NAMALWA (cell line): ENCODE results near the gene TRMT1L.

Source experiments
- DNase-seq: peaks from one replicate; pipeline ENCODE4 v3.0.0-alpha.2; 2015; ENCODE audit warnings: low spot score

TRMT1L gene

GRCh38 chr1:185112356-185112755 lies 44.4 kb downstream of the TRMT1L start:
- DNase-seq: no peak

GRCh38 chr1:185111873-185112272 lies 44.9 kb downstream of the TRMT1L start:
- no peak for DNase-seq

DNA sequence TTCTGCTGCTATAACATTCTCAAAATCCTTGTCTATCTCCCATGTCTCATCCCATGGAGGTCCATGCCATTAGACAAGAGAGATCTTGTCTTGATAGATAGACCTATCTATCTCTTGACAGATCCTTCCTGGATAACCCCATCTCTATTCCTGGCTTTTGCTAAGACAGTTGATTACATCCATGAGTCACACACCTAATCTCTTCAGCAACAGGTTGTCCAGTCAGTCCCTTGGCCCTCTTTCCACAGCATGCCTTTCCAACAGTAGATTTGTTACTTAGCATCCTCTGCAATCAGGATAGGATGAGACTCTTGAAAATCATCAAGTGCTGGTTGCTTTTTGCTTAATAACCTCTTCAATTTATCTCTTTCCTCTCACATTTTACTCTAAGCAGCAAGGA lies 46.6 kb downstream of the TRMT1L start:
- no peak for DNase-seq

DNA sequence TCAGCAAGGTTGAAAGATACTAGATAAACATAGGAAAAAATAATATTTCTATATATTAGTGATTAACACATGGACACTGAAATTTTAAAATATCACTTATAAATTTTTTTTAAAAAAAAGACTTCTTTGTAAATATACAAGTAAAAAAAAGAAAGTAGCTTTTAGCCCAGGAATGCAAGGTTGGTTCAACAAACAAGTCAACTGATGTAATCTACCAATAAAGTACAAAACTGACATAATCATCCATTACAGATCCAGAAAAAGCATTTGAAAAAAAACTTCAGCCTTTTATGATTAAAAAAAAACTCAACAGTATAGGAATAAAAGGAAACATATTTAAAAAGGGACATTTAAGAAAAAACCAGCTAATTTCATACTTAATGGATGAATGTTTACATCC lies 48.4 kb downstream of the TRMT1L start:
- no peak for DNase-seq

DNA sequence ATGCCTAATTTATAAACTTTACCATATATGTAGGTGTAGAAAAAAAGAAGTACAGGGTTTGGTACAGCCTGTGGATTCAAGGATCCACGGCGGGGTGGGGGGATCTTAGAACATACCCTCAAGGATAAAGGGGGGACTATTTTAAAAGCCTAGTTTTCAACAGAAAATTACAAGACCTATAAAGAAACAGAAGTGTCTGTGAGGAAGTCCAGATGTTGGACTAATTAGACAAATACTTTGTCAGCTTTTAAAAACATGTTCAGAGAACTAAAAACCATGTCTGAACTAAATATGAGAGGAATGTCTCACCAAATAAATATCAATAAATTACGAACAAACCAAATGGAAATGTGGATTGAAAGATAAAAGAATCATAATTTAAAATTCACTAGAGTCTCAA lies 51.6 kb downstream of the TRMT1L start:
- DNase-seq: no peak

DNA sequence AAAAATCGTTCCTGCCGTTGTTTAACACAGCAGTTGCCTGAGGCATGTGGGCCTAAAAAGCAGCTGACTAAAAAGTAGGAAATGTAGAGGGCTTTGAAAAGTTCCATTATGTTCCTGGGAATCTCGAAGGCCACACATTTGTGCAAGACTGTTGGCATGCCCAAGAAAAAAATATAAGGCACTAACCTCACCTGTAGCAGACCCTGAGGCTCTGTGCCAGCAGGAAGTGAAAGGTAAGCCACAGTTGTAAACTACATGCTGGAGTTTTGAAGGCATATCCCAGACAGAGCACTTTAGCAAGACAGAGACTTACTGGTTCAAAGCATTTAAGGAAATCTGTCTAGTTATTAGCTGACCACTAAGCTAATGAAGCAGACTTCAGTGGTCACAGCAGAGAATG lies 52.7 kb downstream of the TRMT1L start:
- no peak for DNase-seq

GRCh38 chr1:185096531-185096930 lies 60.2 kb downstream of the TRMT1L start:
- DNase-seq: no peak

- no peak for DNase-seq
These were observed 62.0 kb downstream of the TRMT1L start for GRCh38 chr1:185094761-185095160.

DNA sequence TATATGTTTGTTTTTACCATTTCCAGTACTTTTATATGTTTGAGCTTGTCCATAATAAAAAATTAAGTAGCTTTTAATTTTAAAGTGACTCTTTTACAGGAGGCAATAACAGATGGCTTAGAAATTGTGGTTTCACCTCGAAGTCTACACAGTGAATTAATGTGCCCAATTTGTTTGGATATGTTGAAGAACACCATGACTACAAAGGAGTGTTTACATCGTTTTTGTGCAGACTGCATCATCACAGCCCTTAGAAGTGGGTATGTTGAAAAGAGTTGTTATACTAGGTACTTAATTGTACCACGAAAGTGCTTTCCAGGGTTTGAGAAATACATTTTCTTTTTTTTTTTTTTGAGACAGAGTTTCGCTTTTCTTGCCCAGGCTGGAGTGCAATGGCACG lies 65.3 kb downstream of the TRMT1L start:
- no peak for DNase-seq

- DNase-seq: no peak
These were observed 69.0 kb downstream of the TRMT1L start for GRCh38 chr1:185087746-185088145.

DNA sequence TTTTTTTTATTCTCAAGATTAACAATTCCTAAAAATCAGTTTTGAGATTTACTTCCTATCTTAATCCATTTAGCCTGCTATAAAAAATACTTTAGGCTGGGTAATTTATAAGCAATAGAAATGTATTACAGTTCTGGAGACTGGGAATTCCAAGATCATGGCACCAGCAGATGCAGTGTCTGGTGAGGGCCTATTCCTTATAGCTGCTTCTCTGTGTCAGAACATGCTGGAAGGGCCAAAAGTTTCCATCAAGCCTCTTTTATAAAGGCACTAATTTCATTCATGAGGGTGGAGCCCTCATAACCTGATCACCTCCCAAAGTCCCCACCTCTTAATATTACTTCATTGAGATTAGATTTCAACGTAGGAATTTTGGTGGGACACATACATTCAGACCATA lies 69.7 kb downstream of the TRMT1L start:
- DNase-seq: no peak

- DNase-seq: no peak
These were observed 72.9 kb downstream of the TRMT1L start for GRCh38 chr1:185083818-185084217.

GRCh38 chr1:185080422-185080821 lies 76.3 kb downstream of the TRMT1L start:
- no peak for DNase-seq

GRCh38 chr1:185077374-185077773 lies 79.4 kb downstream of the TRMT1L start:
- DNase-seq: no peak

- DNase-seq: no peak
These were observed 81.3 kb downstream of the TRMT1L start for GRCh38 chr1:185075476-185075875.

DNA sequence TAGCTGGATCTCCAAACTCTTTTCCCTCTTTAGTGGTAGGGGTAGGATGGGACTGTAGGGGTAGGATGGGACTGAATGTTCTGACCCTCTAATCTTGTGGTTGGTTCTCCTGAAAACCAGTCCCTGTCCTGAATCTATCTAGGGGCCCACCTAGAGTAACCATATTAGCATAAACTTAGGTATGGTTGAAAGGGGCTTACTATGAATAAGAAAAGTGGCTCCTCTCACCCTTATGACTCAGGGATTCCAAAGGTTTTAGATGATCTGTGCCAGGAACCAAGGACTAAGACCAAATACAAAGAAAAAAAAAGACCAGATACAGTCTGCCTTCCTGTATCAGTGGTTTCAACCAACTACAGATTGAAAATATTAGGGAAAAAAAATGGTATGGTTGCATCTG lies 82.4 kb downstream of the TRMT1L start:
- no peak for DNase-seq

DNA sequence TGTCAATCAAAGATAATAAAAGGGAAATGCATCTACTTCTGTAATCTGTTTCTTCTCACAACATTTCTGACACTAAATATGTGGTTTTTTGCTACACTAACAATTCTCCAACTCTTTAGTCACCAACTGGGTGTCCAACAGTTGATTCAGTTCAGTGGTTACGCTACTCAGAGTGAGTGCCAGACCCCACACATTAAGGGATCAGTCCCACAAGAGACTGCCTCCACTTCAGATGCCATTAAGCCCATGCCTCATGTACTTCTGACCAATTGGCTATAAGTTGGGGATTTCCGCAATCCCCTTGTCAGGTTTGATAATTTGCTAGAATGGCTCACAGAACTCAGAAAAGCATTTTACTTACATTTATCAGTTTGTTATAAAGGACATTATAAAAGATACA lies 83.0 kb downstream of the TRMT1L start:
- no peak for DNase-seq

GRCh38 chr1:185070051-185070450 lies 86.7 kb downstream of the TRMT1L start:
- DNase-seq: no peak

DNA sequence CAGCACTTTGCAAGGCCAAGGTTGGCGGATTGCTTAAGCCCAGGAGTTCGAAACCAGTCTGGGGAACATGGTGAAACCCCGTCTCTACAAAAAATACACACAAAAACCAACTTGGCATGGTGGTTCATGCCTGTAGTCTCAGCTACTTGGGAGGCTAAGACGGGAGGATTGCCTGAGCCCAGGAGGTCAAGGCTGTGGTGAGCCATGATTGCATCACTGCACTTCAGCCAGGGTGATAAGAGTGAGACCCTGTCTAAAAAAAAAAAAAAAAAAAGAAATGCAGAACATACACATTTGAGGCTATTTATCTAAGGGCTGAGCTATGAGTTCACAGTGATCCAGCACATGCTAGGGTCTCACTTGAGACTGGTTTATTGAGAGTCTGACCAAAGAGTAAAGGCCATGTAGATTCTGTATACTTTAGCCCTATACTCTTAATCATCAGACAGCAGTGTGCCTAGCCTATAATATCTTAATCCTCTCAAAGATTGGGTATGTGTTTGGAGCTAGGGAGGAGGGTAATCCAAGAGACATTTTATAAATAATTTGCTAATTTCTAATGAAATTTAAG lies 87.5 kb downstream of the TRMT1L start:
- no peak for DNase-seq

- DNase-seq: no peak
These were observed 88.4 kb downstream of the TRMT1L start for GRCh38 chr1:185068341-185068740.
